Posterior cingulate gyrus (tissue), 11 donors: ENCODE measurements around the gene OR10V1.
A peak's percentile ranks its signal among the peaks of the same experiment; 100 is the strongest.
"Not testable (repeated sequence)": the region's sequence is repeated elsewhere in the genome, so short reads cannot be mapped to it uniquely, and the experiment has no call there.

Source experiments
- DNase-seq, 10 donors: peaks; one replicate each; pipeline versions ENCODE4 v3.0.0 to v3.0.0-alpha.2; 2020 to 2021; ENCODE audit warnings: mixed read lengths in 3 of 10
- intact Hi-C: fragments of 100-400 bp; cut with DNase I; formaldehyde crosslinking; loops from one replicate; pipeline ENCODE4 v1.15.1; 2023

OR10V1 gene

DNA sequence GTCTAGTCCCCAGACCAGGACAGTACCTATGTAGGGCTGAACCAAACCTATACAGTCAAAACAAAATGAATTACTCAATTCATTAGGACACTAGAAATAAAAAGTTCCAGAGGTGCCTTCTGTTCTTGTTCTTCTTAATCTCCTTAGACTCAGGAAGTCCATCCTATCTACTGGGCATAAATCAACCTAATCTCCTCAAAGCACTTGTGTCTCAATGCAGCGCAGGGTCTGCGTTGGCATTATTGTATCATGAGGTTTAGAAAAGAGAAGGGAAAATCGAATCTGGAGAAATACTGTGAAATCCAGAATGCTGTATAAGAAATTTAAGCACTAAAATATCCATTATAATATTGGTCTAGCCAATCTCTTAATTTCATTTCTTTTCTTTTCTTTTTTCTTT is 2.4 kb upstream of the OR10V1 start:
- intact Hi-C loops, result no loop called here

DNA sequence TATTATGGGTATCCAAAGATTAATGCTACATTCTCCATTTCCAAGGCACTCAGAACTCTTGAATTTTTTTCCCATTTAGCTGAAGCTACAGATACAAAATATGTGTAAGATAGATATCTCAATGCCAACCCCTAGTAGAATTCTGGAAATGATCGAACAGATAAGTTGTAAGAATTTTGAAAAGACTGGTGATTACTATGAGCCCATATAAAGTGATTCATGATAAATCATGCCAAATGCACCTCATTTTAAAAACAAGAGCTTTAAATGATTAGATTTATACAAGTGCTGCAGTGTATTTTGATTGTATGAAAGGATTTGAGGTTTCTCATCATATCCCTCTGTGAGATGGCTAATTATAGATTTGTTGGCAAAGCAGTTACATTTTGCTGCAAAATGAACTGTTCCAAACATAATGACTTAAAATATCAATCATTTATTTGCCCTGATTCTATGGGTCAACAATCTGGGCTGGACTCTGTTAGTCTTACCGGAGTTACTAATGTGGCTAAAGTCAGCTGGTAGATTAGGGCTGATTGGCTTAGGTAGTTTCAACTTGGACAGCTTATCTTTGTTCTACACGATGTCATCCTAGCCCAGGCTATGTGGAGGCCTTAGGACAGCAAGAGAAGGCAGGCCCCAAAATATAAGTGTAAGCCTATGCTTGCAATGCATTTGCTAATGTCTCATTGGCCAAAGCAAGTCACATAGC is 3.4 kb downstream of the OR10V1 start:
- intact Hi-C loops, result no loop called here
- DNase-seq, result no peak

More for the DNA sequence above, 2.4 kb upstream of the OR10V1 start:
- no peak for DNase-seq

DNA sequence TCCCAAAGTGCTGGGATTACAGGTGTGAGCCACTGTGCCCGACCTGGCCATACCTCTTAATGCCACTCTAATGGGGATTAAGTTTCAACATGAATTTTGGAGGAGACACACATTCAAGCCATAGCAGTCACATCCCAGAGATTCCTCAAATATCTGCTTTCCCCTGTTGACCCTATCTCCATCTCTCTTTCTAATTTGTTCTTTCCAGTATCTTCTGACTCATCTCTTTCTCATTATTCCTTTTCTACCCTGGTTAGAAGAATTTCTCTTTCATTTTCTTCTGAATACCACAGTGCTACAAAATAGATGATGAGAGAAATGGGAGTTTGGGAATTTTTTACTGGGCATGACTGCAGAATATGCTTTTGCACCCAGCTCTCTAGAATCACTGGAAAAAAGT is 5.1 kb downstream of the OR10V1 start:
- intact Hi-C loops, result no loop called here
- DNase-seq, result no peak

DNA sequence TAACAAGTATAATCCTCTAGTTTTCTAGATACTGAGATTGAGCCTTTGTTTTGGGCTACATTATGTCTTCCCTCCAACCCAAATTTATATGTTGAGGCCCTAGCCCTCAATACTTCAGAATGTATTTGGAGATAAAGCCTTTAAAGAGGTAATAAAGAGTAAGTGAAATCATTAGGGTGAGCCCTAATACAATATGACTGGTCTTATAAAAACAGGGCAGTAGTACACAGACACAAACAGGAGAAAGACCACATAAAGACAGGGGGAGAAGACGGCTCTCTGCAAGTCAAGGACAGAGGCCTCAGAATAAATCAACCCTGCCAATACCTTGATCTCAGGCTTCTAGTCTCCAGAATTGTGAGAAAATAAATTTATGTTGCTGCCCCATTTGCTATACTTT is 6.3 kb downstream of the OR10V1 start:
- intact Hi-C loops, result no loop called here
- DNase-seq, result no peak

DNA sequence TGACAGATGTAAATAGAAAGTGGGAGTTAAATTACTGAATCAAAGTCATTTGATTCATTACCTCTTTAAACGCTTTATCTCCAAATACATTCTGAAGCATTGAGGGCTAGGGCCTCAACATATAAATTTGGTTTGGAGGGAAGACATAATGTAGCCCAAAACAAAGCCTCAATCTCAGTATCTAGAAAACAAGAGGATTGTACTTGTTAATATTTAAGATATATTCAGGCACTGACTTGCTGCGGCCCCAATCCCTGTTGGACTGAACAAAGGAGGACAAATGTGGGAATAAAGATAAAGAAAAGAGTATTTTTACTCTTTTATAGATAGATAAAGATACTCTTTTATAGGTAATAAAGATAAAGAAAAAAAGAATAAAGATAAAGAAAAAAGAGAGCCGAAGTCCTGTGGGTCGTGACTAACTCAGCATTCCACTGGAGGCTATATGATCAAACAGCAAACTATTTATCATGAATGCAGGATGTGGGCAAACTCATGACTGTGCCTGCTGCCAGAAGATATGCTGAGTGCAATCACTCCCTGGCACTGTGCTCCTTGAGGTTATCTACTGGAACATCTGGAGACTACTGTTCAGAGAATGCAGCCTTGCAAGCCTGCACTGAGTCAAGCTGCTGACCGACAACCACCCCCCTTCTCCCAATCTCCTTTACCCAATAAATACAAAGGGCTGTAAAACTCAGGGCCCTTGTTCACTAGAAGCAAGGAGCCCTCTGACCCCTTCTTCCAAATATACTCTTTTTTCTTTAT is 6.9 kb downstream of the OR10V1 start:
- intact Hi-C loops, result no loop called here
- DNase-seq, result no peak

DNA sequence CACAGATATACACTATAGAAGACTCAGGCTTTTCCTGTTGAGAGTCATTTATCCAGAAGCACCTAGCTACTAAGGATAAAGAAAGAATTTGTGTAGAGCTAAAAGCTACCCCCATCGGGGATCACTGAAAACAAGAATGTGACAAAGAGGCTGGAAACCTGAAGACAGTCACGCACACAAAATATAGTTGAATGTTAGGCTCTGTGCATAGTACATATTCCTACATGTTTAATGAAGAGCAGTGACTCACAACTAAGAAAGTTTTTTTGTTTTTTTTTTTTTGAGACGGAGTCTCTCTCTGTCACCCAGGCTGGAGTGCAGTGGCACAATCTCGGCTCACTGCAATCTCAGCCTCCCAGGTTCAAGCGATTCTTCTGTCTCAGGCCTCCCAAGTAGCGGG is 8.4 kb downstream of the OR10V1 start:
- intact Hi-C loops, result no loop called here
- no peak for DNase-seq

DNA sequence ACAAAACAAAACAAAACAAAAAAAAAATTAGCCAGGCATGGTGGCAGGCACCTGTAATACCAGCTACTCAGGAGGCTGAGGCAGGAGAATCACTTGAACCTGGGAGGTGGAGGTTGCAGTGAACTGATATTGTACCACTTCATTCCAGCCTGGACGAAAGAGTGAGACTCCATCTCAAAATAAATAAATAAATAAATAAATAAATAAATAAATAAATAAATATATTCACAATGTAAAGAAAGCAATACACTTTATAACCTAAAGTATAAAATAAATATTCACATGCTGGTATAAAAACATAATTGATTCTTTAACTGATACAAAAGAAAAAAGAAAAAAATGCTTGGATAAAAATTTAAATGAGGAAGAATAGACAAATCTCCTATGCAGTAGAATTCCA is 10.1 kb downstream of the OR10V1 start:
- DNase-seq, intact Hi-C loops: not testable (repeated sequence)

DNA sequence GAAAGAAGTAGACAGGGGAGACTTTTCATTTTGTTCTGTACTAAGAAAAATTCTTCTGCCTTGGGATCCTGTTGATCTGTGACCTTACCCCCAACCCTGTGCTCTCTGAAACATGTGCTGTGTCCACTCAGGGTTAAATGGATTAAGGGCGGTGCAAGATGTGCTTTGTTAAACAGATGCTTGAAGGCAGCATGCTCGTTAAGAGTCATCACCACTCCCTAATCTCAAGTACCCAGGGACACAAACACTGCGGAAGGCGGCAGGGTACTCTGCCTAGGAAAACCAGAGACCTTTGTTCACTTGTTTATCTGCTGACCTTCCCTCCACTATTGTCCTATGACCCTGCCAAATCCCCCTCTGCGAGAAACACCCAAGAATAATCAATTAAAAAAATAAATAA is 13.5 kb downstream of the OR10V1 start:
- intact Hi-C loops, DNase-seq: not testable (repeated sequence)

DNA sequence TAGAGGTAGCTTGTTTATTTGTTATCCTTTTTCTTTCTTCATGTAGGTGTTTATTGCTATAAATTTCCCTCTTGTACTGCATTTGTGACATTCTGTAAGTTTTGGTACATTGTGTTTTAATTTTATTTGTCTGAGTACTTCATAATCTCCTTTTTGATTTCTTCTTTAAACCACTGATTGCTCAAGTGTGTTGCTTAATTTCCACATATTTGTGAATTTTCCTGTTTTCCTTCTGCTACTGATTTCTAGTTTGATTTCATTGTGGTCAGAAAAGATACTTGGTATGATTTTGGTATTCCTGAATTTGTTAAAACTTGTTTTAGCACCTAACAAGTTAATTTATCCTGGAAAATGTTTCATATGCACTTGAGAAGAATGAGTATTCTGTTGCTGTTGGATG is 15.1 kb downstream of the OR10V1 start:
- no peak for DNase-seq
- intact Hi-C loops, result no loop called here

DNA sequence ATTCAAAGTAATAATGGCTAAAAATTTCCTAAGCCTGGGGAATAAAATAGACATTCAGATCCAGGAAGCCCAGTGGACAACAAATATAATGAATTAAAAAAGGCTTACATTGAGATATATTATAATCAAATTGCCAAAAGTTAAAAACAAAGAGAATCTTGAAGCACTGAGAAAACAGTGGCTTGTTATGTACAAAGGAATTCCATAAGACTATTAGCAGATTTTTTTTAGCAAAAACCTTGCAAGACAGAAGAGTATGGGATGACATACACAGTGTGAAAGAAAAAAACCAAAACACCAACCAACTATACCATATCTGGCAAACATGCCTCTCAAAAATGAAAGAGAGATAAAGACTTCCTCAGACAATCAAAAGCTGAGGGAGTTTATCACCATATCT is 20.7 kb downstream of the OR10V1 start:
- DNase-seq, result no peak
- intact Hi-C loops, result no loop called here

DNA sequence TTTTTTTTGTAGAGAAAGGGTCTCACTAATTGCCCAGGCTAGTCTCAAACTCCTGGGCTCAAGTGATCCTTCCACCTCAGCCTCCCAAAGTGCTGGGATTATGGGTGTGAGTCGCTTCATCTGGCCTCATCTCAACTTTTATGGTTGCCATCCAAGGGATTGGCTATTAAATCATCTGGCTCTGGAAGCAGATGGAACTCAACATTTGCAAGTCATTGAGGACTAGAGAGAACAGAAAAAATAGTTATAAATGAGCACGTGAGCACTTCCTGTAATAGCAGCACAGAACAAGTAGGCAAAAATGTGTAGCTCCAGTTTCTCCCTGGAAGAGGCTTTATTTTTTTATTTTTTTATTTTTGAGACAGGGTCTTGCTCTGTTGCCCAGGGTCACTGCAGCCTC is 22.5 kb downstream of the OR10V1 start:
- DNase-seq, result no peak
- intact Hi-C loops, result no loop called here

DNA sequence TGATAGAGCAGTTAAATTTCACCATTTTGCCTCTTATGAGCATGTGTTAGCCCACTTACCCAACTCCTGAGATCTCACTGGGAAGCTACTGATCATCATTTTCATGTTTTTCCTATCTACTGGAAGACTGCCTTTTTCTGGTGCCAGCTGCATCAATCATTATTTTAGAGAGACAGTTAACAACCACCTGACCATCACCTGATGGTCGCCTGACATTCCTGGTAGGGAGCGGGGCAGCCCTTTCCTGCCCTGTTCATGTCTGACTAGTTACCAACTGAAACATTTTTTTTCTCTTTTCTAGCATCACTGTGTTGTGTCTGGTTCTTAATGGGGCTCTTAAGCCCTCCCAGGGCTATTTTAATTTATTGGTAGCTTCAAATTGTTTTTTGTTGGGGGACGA is 24.6 kb downstream of the OR10V1 start:
- peak in 1 of 10 donors; percentile 24 for DNase-seq
- intact Hi-C loops, result no loop called here

DNA sequence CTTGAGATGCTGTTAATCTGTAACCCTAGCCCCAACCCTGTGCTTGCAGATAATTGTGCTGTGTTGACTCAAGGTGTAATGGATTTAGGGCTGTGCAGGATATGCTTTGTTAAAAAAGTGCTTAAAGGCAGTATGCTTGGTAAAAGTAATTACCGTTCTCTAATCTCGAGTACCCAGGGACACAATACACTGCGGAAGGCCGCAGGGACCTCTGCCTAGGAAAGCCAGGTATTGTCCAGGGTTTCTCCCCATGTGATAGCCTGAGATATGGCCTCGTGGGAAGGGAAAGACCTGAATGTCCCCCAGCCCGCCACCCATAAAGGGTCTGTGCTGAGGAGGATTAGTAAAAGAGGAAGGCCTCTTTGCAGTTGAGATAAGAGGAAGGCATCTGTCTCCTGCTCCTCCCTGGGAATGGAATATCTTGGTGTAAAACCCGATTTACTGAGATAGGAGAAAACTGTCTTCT is 32.4 kb downstream of the OR10V1 start:
- peak in 1 of 10 donors; percentile 12 for DNase-seq
- intact Hi-C loops, result loop anchor here (5.0 kb wide), 1 partner anchor 144 kb away; no protein-coding TSS in a partner anchor

DNA sequence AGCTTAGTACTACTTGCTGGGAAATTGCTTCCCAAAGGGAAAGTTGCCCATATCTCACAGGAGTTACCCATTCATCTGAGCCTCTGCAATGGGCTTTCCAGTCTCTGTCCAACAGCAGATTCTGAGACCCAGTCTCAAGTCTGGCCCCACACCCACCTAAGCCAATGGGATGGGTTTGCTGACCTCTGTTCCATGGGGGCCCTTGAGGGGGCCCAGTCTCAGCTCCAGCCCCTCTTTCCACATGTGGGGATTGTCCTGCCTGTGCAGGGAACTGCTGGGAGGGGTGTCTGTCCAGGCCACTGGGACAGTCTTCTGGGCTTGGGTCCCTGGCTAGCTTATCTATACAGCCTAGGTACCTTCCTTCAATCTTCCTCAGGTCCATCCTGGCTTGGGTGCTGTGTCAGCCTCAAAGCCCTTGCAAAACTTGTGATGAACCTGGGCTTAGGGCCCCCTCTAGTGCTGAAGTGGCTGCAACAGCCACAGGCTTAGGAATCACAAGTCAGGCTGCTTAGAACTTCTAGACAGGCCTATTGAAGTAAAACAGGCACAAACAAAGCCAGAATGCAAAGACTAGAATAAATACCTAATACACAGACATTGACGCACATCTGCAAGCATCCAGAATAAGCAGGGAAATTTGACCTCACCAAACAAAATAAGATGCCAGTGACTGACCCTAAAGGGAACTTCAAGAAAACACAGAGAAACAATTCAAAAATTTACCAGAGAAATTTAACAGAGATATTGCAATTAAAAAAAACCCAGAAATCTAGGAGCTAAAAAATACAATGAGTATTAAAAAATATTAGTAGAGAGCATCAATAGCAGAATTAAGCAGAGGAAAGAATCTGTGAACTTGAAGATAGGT is 33.1 kb downstream of the OR10V1 start:
- peak in 4 of 10 donors; percentile 5 to 85 (median 19) for DNase-seq
- intact Hi-C loops, result loop anchor here (5.0 kb wide), 1 partner anchor 143 kb away; no protein-coding TSS in a partner anchor

DNA sequence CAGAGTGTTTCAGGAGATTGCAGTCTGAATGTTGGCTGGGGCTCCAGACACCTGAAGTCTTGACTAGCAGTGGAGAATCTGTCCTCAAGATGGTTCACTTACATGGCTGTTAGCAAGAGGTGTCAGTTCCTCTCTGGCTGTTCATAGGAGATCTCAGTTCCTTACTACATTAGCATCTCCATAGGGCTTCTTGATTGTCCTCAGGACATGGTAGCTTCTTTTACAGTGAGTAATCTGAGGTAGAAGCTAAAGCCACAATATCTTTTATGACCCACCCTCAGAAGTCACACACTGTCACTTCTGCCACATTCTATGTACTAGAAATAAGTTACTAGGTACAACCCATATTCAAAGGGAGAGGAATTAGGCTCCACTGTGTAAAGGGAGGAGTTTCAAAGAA is 34.3 kb downstream of the OR10V1 start:
- intact Hi-C loops, result no loop called here
- no peak for DNase-seq

DNA sequence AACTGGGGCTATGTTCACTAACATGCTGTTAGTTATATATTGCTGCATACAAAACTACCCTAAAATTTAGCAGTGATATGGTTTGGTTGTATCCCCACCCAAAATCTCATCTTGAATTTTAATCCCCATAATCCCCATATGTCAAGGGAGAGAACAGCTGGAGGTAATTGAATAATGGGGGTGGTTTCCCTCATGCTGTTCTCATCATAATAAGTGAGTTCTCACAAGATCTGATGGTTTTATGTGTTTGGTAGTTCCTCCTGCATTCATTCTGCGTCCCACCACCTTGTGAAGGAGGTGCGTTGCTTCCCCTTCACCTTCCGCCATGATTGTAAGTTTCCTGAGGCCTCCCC is 34.9 kb downstream of the OR10V1 start:
- intact Hi-C loops, result no loop called here
- DNase-seq, result no peak

DNA sequence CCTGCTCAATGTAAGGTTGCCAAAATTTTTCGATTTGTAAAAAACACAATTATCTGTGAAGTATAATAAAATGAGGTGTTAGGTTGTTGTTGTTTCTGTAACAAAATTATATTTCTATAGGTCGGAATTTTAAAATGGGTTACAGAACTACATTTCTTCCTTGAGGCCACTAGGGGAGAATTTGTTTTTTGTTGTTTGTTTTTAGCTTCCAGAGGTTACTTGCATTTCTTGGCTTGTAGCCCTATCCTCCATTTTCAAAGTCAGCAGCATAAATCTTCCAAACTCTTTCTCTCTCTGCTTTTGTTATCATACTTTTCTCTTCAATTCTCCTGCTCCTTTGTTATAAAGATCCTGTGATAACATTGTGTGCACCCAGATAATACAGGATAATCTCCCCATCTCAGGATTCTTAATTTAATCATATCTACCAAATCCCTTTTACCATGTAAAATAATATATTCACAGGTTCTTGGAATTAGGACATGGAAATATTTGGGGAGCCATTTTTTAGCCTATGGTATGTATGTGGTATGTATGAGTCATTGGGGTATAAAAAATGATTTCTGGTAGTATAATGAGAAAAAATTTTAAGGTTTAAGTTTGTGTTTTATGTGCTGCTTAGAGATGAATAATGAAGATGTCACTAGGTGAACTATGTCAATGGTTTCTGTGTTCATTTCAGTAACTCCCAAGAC is 35.4 kb downstream of the OR10V1 start:
- intact Hi-C loops, result no loop called here

DNA sequence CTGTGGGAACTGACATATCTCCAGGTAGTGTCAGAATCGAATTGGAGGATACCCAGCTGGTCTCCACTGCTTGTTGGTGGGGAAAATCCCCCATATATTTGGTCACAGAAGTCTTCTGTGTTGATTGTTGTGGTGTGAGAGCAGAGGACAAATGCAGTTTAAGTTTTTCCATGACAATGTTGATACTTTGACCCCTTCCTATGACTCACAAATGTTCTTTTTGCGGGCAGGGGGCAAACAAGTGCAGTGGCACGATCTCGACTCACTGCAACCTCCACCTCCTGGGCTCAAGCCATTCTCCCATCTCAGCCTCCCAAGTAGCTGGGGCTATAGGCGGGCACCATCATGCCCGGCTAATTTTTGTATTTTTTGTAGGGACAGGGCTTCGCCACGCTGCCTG is 37.4 kb downstream of the OR10V1 start:
- no peak for DNase-seq
- intact Hi-C loops, result no loop called here

More for the DNA sequence above, 35.4 kb downstream of the OR10V1 start:
- no peak for DNase-seq

DNA sequence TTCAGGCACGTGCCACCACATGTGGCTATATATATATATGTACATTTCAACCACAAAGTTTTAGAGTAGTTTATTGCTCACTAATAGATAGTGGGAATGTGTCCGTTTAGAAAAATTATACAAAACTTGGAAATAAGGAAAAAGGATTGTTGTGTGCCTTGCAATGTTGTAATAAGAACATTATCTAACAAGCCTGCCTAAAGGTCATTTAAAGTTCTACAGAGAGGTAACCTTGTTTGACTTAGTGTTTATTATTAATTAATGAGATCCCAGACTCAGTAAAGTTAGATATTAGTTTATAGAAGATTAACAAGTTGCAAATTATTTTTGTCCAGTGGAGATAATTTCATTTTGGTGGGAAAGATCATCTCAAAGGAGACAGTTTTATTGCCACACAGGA is 39.4 kb downstream of the OR10V1 start:
- DNase-seq, result no peak
- intact Hi-C loops, result no loop called here

DNA sequence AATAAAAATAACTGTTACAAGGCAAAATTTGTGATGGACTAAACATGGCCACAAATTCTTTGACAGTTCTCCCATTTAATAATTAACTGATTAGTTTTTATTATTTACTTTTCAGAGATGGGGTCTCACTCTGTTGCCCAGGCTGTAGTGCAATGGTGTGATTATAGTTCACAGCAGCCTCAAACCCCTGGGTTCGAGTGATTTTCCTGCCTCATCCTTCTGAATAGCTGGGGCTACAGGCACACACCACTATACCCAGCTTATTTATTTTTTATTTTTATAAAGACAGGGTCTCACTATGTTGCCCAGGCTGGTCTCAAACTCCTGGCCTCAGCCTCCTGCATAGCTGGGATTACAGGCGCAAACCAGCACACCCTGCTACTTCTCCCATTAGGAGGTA is 40.4 kb downstream of the OR10V1 start:
- intact Hi-C loops, result no loop called here
- DNase-seq, result no peak
